GM19467 (cell line): ENCODE results near the gene PSME2.
A peak's percentile ranks its signal among the peaks of the same experiment; 100 is the strongest.
"Not testable (repeated sequence)": the region's sequence is repeated elsewhere in the genome, so short reads cannot be mapped to it uniquely, and the experiment has no call there.

Source experiments
- ATAC-seq: cut with Tn5 transposase; IDR thresholded peaks from one replicate; pipeline ENCODE4 v1.9.1; 2021; ENCODE audit warnings: mild to moderate bottlenecking, moderate library complexity; ENCODE audit not compliant: unreplicated experiment

Gene PSME2

GRCh38 chr14:24115422-24116127, 30.8 kb downstream of the PSME2 start:
- ATAC-seq = no peak

GRCh38 chr14:24114532-24115421, 31.6 kb downstream of the PSME2 start, which contains the start of the genes DCAF11 and NRL:
TSS of gene DCAF11 (plus strand) at chr14:24114777. CDS start at chr14:24115595, 818 bp downstream.
TSS of gene NRL (minus strand) at chr14:24114949. CDS start at chr14:24082848, 32,101 bp downstream.
- ATAC-seq = peak; percentile 77

- peak; percentile 35 for ATAC-seq
These were observed 32.4 kb downstream of the PSME2 start for GRCh38 chr14:24113801-24114531.

GRCh38 chr14:24113379-24113800, 33.0 kb downstream of the PSME2 start:
- ATAC-seq = no peak

GRCh38 chr14:24110523-24110922, 35.9 kb downstream of the PSME2 start:
- ATAC-seq = no peak

- ATAC-seq = no peak
These were observed 36.4 kb downstream of the PSME2 start for GRCh38 chr14:24110060-24110459.

GRCh38 chr14:24108336-24108874, 38.0 kb downstream of the PSME2 start:
- no peak for ATAC-seq

GRCh38 chr14:24106672-24107271, 39.6 kb downstream of the PSME2 start:
- ATAC-seq = no peak

- ATAC-seq = not testable (repeated sequence)
These were observed 40.7 kb downstream of the PSME2 start for GRCh38 chr14:24105609-24106239.

GRCh38 chr14:24103451-24103850, 43.0 kb downstream of the PSME2 start:
- no peak for ATAC-seq

- no peak for ATAC-seq
These were observed 43.9 kb downstream of the PSME2 start for GRCh38 chr14:24102357-24103048.

GRCh38 chr14:24100982-24101494, 45.4 kb downstream of the PSME2 start:
- ATAC-seq = no peak

- ATAC-seq = no peak
These were observed 46.0 kb downstream of the PSME2 start for GRCh38 chr14:24100197-24100981.

GRCh38 chr14:24098927-24099813, 47.2 kb downstream of the PSME2 start:
- ATAC-seq = no peak

- no peak for ATAC-seq
These were observed 48.0 kb downstream of the PSME2 start for GRCh38 chr14:24098229-24098926.

GRCh38 chr14:24096545-24097181, 49.7 kb downstream of the PSME2 start:
- no peak for ATAC-seq
